Astrocyte (in vitro differentiated cells and primary cell): Measurements from ENCODE around the gene MCF2L.

Experiments used
- CTCF ChIP-seq: IDR thresholded peaks from 2 replicates; pipeline ENCODE4 v1.5.1; 2011; ENCODE audit warnings: low read depth, mild to moderate bottlenecking, inconsistent platforms, low read length, moderate library complexity; ENCODE audit not compliant: insufficient read depth
- EZH2 ChIP-seq: IDR thresholded peaks from 2 replicates; pipeline ENCODE4 v1.6.1; 2012; ENCODE audit warnings: mild to moderate bottlenecking, low read length, inconsistent platforms; ENCODE audit not compliant: insufficient read depth

- TF ChIP-seq CTCF (no peak), EZH2 (no peak)
Measured at GRCh38 chr13:113009743-113010509, 40.9 kb downstream of the MCF2L start.
